Esophagus muscularis mucosa (tissue), 4 donors: Measurements from ENCODE around the gene CEP104.

Experiments used
- CTCF ChIP-seq, 3 experiments: fragments of 200-600 bp in 2 of 3; fragments of 450-650 bp in 1 of 3; sonication (generic) in 2 of 3; IDR thresholded peaks; one replicate each; pipeline ENCODE4 v1.5.1; 2017 to 2019; ENCODE audit warnings: antibody characterized with exemption in 3 of 3, mild to moderate bottlenecking in 2 of 3, moderate library complexity in 1 of 3
- EP300 ChIP-seq: sonication (generic); formaldehyde crosslinking; IDR thresholded peaks from one replicate; pipeline ENCODE4 v1.6.1; 2017; ENCODE audit warnings: antibody characterized with exemption
- POLR2A ChIP-seq: fragments of 450-650 bp; IDR thresholded peaks from one replicate; pipeline ENCODE4 v1.6.1; 2017; ENCODE audit warnings: antibody characterized with exemption, moderate library complexity, mild to moderate bottlenecking, low read depth
- POLR2AphosphoS5 ChIP-seq, 2 donors: sonication (generic); formaldehyde crosslinking; IDR thresholded peaks; one replicate each; pipeline ENCODE4 v1.6.1; 2017; ENCODE audit warnings: antibody characterized with exemption in 2 of 2

- TF ChIP-seq POLR2A (no peak), POLR2AphosphoS5 (IDR thresholded peaks at IDR 0.05) (no peak), CTCF (IDR thresholded peaks at IDR 0.05) (no peak), EP300 (no peak)
Observed at GRCh38 chr1:3768811-3769390, 88.1 kb downstream of the CEP104 start.
